NCI-H1048 (cell line): ENCODE data around the gene RANBP10.

Experiments
- DNase-seq: peaks from one replicate; lab custom pipeline; 2025; lab: John Stamatoyannopoulos, UW

The RANBP10 gene

GRCh38 chr16:67741118-67741517, 65.2 kb downstream of the RANBP10 start:
- no peak for DNase-seq

- DNase-seq, result no peak
These were observed 66.0 kb downstream of the RANBP10 start for GRCh38 chr16:67740391-67740790.

GRCh38 chr16:67736858-67737257, 69.5 kb downstream of the RANBP10 start:
- no peak for DNase-seq

GRCh38 chr16:67734731-67735201, 71.6 kb downstream of the RANBP10 start:
- no peak for DNase-seq

- no peak for DNase-seq
These were observed 72.5 kb downstream of the RANBP10 start for GRCh38 chr16:67733734-67734470.

- no peak for DNase-seq
These were observed 74.6 kb downstream of the RANBP10 start for GRCh38 chr16:67731753-67732095.

GRCh38 chr16:67731071-67731752, 75.1 kb downstream of the RANBP10 start:
- DNase-seq, result no peak

GRCh38 chr16:67730326-67730725, 76.0 kb downstream of the RANBP10 start:
- DNase-seq, result no peak

GRCh38 chr16:67729636-67730248, 76.6 kb downstream of the RANBP10 start:
- no peak for DNase-seq

GRCh38 chr16:67727521-67728485, 78.6 kb downstream of the RANBP10 start:
- DNase-seq, result no peak

GRCh38 chr16:67726106-67727034, 80.0 kb downstream of the RANBP10 start:
- no peak for DNase-seq

GRCh38 chr16:67723911-67724305, 82.5 kb downstream of the RANBP10 start:
- DNase-seq, result no peak

- no peak for DNase-seq
These were observed 83.0 kb downstream of the RANBP10 start for GRCh38 chr16:67723151-67723910.

- no peak for DNase-seq
These were observed 86.1 kb downstream of the RANBP10 start for GRCh38 chr16:67720236-67720635.

GRCh38 chr16:67719778-67720144, 86.6 kb downstream of the RANBP10 start:
- no peak for DNase-seq

GRCh38 chr16:67719048-67719777, 87.1 kb downstream of the RANBP10 start, which contains the start of gene GFOD2:
GFOD2 (minus strand) TSS chr16:67719316; CDS start chr16:67685715, 33,601 bp downstream.
- DNase-seq, result peak; percentile 59

- no peak for DNase-seq
These were observed 87.7 kb downstream of the RANBP10 start for GRCh38 chr16:67718668-67719047.

- DNase-seq, result no peak
These were observed 90.3 kb downstream of the RANBP10 start for GRCh38 chr16:67716097-67716496.

- no peak for DNase-seq
These were observed 91.8 kb downstream of the RANBP10 start for GRCh38 chr16:67714522-67714921.
